ENCODE data around the gene TLCD1. TPM values are rescaled to one million over a fixed set of nuclear protein-coding genes. Genes with fewer than 3 reads are reported as not detected.
A peak's percentile ranks its signal among the peaks of the same experiment; 100 is the strongest.

TLCD1 gene
- total and polyA plus RNA-seq, 2 of the 8 experiments (the other 6 are each of a cell fraction or from before 2014, with no cell fraction given) = 40.7 to 128 TPM

DNA sequence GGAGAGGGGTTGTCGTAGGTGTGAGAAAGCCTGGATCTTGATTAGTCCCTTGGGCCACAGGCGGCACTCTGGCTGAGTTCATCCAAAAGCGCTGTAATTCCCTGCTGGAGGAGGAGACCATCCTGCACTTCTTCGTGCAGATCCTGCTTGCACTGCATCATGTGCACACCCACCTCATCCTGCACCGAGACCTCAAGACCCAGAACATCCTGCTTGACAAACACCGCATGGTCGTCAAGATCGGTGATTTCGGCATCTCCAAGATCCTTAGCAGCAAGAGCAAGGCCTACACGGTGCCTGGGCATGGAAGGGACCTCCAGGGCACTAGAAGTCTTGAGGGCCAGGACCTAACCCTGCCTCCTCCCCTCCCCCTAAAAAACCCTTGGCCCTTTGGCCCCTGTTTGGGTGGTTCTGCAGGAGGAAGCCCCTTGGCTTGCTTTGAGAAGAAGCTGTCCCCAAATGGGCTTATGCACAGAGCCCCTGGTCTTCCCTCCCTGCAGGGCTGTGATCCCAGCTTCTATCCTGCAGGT lies 8.7 kb upstream of the TLCD1 start:
- Histone ChIP-seq H2BK20ac (ENCODE audit: low read length) (0 out of 2 replicates have a peak overlapping the region, but pooled peaks have one; percentile 13), H3K27ac (ENCODE audit: low read depth, low read length) (no peak overlapping the region), H3K23me2 (ENCODE audit: low read depth, low read length) (no peaks in the 10 kb centered on the region), H3K4me1 (replicated peaks in 1 of 4; ENCODE audit: control insufficient read depth in 3 of 4, insufficient read depth in 4 of 4, low read length in 3 of 4) (no peaks in the 10 kb centered on the region), H2BK15ac (ENCODE audit: low read length) (no peak overlapping the region), H2BK120ac (replicated peaks; ENCODE audit: low read depth, low read length) (no peak overlapping the region), H2BK5ac (ENCODE audit: low read depth, low read length) (no peak overlapping the region), H4K5ac (ENCODE audit: insufficient read length, low read depth, low read length) (no peak overlapping the region), H3K23ac (ENCODE audit: insufficient read length) (no peak overlapping the region), H3K4me2 (ENCODE audit: insufficient read depth in 1 of 2, low read depth in 2 of 2, low read length in 2 of 2) (no peak overlapping the region), H3K4me3 (ENCODE audit: extremely low read depth in 1 of 4, insufficient read depth in 2 of 4, low read depth in 3 of 4, low read length in 4 of 4) (no peak overlapping the region), H3K14ac (ENCODE audit: insufficient read length) (no peak overlapping the region), H4K91ac (replicated peaks; ENCODE audit: insufficient read length, low read length) (no peak overlapping the region), H3K36me3 (ENCODE audit: control insufficient read depth in 2 of 4, insufficient read depth in 4 of 4, low read length in 3 of 4) (peaks cover 9 to 17% (median 13%) of the 10 kb centered on the region in 4 experiments; a peak in 6 of 8 replicates), H2BK12ac (ENCODE audit: low read depth, low read length) (no peak overlapping the region; the same call in 1 of the 2 replicates), H3K27me3 (replicated peaks in 1 of 4; ENCODE audit: control insufficient read depth in 3 of 4, extremely low read depth in 1 of 4, insufficient read depth in 3 of 4, low read length in 3 of 4) (no peaks in the 10 kb centered on the region), H4K20me1 (replicated peaks in 1 of 2; ENCODE audit: control insufficient read depth in 1 of 2, insufficient read depth in 2 of 2, low read length in 2 of 2) (peaks cover 0 to 5% of the 10 kb centered on the region in 2 experiments), H3K79me1 (ENCODE audit: low read depth, low read length) (peaks cover 2% of the 10 kb centered on the region; the same call in 1 of the 2 replicates), H3K56ac (replicated peaks; ENCODE audit: insufficient read length, low read depth, low read length) (no peak overlapping the region), H4K8ac (ENCODE audit: extremely low read depth, insufficient read depth, low read length) (no peak overlapping the region), H2AFZ (ENCODE audit: low read length) (no peak overlapping the region), H3K9ac (replicated peaks in 1 of 4; ENCODE audit: extremely low read depth in 1 of 4, low read depth in 3 of 4, low read length in 3 of 4) (no peak overlapping the region), H3K9me3 (ENCODE audit: insufficient read depth in 2 of 2, low read depth in 1 of 2, low read length in 1 of 2) (no peaks in the 10 kb centered on the region), H3K79me2 (ENCODE audit: control insufficient read depth in 1 of 2, insufficient read depth in 2 of 2, low read length in 2 of 2) (peaks cover 0 to 2% of the 10 kb centered on the region in 2 experiments; a peak in 1 of 4 replicates), H2AK5ac (ENCODE audit: low read depth, low read length) (no peak overlapping the region), H3K4ac (replicated peaks; ENCODE audit: insufficient read length, low read depth, low read length) (no peak overlapping the region), H3K18ac (ENCODE audit: extremely low read depth, low read length) (no peak overlapping the region)
- WGBS, 2 experiments (ENCODE audit: extremely low coverage in 1 of 2, insufficient coverage in 1 of 2, insufficient read length in 1 of 2, insufficient replicate concordance in 2 of 2, low coverage in 1 of 2, low lambda C conversion rate in 2 of 2, missing lambda C conversion rate in 1 of 2) = 85% methylated on average over 10 of the region's 10 CpGs; no CpG with 5 or more reads in 1 of the 2 experiments
- POLR2A ChIA-PET (ENCODE audit: partially characterized antibody) = interaction anchor here (0.8 to 17.6 kb wide), 4 partner anchors 10 to 15 kb away, joined by 3 to 813 read pairs (median 6); partner anchors contain the start of genes RPL23A and TRAF4
- FAIRE-seq = no peak
- CTCF ChIA-PET (ENCODE audit: partially characterized antibody) = interaction anchor here (0.7 to 16.9 kb wide), 6 partner anchors 8 to 144 kb away, joined by 3 to 316 read pairs (median 5); partner anchors contain the start of genes RPL23A and TLCD1
- DNase-seq (ENCODE audit: low read depth in 1 of 2, low spot score in 2 of 2) = no peak
- TF ChIP-seq BACH1 (IDR thresholded peaks at IDR 0.05; ENCODE audit: low read length) = no peak
- no peak for TF ChIP-seq POLR2AphosphoS5 (IDR thresholded peaks at IDR 0.05; ENCODE audit: low read depth, low read length)
- TF ChIP-seq SRF (IDR thresholded peaks at IDR 0.05; ENCODE audit: low read depth, low read length) = no peak
- no peak for TF ChIP-seq KDM4A (IDR thresholded peaks at IDR 0.05; ENCODE audit: low read depth, low read length, severe bottlenecking)
- TF ChIP-seq, protein P1, sequence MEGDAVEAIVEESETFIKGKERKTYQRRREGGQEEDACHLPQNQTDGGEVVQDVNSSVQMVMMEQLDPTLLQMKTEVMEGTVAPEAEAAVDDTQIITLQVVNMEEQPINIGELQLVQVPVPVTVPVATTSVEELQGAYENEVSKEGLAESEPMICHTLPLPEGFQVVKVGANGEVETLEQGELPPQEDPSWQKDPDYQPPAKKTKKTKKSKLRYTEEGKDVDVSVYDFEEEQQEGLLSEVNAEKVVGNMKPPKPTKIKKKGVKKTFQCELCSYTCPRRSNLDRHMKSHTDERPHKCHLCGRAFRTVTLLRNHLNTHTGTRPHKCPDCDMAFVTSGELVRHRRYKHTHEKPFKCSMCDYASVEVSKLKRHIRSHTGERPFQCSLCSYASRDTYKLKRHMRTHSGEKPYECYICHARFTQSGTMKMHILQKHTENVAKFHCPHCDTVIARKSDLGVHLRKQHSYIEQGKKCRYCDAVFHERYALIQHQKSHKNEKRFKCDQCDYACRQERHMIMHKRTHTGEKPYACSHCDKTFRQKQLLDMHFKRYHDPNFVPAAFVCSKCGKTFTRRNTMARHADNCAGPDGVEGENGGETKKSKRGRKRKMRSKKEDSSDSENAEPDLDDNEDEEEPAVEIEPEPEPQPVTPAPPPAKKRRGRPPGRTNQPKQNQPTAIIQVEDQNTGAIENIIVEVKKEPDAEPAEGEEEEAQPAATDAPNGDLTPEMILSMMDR (IDR thresholded peaks at IDR 0.05; ENCODE audit: control extremely low read depth in 1 of 3, insufficient read depth in 1 of 3, low read depth in 1 of 3, low read length in 3 of 3) = no peak
- no peak for TF ChIP-seq CHD1 (IDR thresholded peaks at IDR 0.05; ENCODE audit: low read depth, low read length)
- TF ChIP-seq ZNF274 (IDR thresholded peaks at IDR 0.05; ENCODE audit: borderline replicate concordance, extremely low read depth, low read length) = no peak
- TF ChIP-seq CBX5 (IDR thresholded peaks at IDR 0.05; ENCODE audit: low read depth, low read length) = no peak
- TF ChIP-seq EGR1 (IDR thresholded peaks at IDR 0.05; ENCODE audit: borderline replicate concordance, low read depth, low read length) = no peak
- no peak for TF ChIP-seq EP300 (IDR thresholded peaks at IDR 0.05; ENCODE audit: borderline replicate concordance in 1 of 2, low read depth in 2 of 2, low read length in 2 of 2)
